ENCODE measurements around the gene SOS1.

GRCh38 chr2:39160982-39161381 is 40.1 kb upstream of the SOS1 start:
- TF ChIP-seq, protein P1, sequence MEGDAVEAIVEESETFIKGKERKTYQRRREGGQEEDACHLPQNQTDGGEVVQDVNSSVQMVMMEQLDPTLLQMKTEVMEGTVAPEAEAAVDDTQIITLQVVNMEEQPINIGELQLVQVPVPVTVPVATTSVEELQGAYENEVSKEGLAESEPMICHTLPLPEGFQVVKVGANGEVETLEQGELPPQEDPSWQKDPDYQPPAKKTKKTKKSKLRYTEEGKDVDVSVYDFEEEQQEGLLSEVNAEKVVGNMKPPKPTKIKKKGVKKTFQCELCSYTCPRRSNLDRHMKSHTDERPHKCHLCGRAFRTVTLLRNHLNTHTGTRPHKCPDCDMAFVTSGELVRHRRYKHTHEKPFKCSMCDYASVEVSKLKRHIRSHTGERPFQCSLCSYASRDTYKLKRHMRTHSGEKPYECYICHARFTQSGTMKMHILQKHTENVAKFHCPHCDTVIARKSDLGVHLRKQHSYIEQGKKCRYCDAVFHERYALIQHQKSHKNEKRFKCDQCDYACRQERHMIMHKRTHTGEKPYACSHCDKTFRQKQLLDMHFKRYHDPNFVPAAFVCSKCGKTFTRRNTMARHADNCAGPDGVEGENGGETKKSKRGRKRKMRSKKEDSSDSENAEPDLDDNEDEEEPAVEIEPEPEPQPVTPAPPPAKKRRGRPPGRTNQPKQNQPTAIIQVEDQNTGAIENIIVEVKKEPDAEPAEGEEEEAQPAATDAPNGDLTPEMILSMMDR (IDR thresholded peaks at IDR 0.05; ENCODE audit: low read length), result no peak
- TF ChIP-seq EZH2phosphoT487 (IDR thresholded peaks at IDR 0.05; ENCODE audit: low read length) (no peak), EZH2 (optimal IDR thresholded peaks at IDR 0.05; ENCODE audit: low read depth, low read length) (no peak)

Data from MM.1S (cell line).